Stimulated activated CD8-positive, alpha-beta memory T cell treated with anti-CD3 and anti-CD28 coated beads, Interleukin-4, amount 100 ng/mL, for 48 hours (primary cell): Measurements from ENCODE around the gene ZNF805.
"Not testable (repeated sequence)": the region's sequence is repeated elsewhere in the genome, so short reads cannot be mapped to it uniquely, and the experiment has no call there.

Source experiments
- DNase-seq: peaks from one replicate; pipeline ENCODE4 v3.0.0-alpha.2; 2020

The ZNF805 gene

DNA sequence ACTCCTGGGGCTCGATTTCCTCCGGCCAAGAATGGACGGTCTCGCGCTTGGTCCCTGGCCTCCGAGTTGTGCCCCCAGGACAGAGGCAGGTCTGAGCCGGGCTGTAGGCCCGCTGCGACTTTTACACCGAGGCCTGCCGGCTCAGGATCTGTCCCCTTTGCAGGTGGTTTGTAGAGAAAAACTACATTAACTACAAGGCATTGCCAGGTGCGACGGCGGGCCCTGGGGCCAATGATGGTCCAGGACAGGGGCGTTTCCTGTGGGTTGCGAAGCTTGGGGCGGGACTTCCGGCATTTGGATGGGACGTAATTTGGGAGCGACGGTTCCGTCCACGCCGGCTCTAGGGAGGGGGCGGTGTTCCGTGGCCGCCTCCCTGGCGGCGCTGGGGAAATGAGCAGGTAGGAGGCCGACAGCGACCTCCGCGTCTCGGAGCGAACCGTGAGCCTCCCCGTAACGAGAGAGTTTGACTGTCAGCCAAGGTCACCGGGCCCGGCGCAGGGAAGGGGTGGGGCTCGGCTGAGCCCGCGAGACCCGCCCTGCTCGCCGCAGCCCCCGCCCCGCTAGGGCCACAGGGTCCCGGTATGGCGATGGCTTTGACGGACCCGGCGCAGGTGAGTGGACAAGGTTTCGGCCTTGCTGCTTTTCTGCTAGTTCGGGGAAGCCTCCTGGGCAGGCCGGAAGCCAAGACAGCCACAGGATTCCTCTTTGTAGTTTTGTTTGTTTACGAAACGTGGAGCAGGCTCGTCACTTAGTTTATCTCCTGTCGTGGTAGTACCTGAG, at the start of gene ZNF805:
TSS of gene ZNF805 (plus strand) at position 322 of the 780 bp plus-strand sequence. CDS start at position 582, 260 bp downstream.
- DNase-seq: peak; percentile 97

- DNase-seq: peak; percentile 92
Measured at GRCh38 chr19:57191141-57192076, 49.0 kb upstream of the ZNF805 start, which contains the start of gene ZNF264. Gene ZNF264, plus strand, starts transcription at chr19:57191500. Its CDS starts 414 bp downstream, at chr19:57191914.

DNA sequence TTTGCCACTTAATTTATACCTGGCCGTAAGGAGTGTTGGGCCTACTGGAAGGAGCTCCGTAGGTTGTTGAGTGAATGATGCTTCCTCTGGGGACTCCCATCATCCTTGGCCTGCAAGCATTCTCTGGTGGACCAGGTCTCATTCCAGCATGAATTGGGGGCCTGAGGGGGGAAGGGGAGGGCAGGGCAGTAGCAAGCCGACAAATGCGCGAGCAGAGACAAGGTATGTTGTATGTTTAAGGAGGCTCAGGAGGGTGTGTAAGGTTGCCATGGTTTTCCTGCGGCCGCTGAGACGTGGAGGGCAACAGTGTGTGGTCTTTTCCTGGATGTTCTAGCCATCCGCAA, 48.4 kb upstream of the ZNF805 start:
- DNase-seq: no peak

DNA sequence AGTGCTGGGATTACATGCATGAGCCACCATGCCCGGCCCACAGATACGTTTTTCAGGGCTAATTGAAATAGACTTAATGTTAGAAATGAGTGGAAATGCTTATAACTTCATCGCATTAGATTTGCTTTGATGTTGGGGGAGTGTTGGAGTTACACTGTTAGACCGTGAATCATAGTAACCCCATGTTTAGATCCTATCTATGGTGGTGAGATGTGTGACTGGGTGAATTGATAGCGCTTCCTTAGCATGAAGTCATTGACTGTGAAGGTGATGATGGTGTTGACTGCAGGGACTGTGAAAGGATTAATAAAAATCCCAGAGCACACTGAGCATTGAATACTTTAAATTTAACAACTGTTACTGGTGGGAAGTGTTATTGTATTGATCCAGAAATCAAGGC, 47.4 kb upstream of the ZNF805 start:
- peak; percentile 29 for DNase-seq

GRCh38 chr19:57197874-57198273, 42.6 kb upstream of the ZNF805 start:
- DNase-seq: not testable (repeated sequence)

- DNase-seq: no peak
Measured at GRCh38 chr19:57202160-57202559, 38.3 kb upstream of the ZNF805 start.

DNA sequence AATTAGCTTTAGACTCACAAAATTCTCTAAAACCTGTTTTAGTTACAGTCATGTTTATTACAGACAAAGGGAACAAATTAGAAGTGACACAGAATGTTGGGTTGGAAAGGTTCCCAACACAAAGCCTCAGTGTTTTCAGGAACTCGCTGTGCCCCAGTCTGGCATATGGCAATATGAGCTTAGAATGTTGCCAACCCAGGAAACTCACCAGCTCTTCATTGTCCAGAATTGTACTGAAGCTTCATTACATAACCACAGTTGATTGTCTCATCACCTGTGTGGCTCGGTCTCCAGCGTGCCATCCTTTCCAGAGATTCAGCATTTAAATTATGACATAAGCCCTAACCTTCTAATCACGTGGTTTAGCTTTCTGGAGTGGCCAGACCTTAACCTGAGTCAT, 30.1 kb upstream of the ZNF805 start:
- no peak for DNase-seq

DNA sequence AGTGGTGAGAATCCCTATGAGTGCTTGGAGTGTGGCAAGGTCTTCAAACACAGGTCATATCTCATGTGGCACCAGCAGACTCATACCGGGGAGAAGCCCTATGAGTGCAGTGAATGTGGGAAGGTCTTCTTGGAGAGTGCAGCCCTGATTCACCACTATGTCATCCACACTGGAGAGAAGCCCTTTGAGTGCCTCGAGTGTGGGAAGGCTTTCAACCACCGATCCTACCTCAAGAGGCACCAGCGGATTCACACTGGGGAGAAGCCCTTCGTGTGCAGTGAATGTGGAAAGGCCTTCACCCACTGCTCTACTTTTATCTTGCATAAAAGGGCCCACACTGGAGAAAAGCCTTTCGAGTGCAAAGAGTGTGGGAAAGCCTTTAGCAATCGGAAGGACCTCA, 28.3 kb upstream of the ZNF805 start:
- DNase-seq: no peak

GRCh38 chr19:57227502-57227901, 12.9 kb upstream of the ZNF805 start:
- DNase-seq: no peak

GRCh38 chr19:57231686-57232085, 8.7 kb upstream of the ZNF805 start:
- DNase-seq: no peak

DNA sequence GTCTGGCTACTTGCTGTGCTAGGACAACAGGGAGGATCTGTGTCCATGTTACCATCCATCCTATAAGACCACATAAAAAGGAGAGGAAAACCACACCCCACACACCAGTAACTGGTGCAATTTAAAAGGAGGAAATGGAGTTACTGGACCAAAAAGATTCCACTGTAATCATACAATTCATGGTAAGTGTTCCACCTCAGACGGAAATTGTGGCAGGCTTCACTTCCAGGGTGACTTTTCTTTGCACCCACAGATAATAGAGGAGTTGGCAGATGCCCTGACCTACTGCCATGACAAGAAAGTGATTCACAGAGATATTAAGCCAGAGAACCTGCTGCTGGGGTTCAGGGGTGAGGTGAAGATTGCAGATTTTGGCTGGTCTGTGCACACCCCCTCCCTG, 7.2 kb upstream of the ZNF805 start:
- DNase-seq: no peak

DNA sequence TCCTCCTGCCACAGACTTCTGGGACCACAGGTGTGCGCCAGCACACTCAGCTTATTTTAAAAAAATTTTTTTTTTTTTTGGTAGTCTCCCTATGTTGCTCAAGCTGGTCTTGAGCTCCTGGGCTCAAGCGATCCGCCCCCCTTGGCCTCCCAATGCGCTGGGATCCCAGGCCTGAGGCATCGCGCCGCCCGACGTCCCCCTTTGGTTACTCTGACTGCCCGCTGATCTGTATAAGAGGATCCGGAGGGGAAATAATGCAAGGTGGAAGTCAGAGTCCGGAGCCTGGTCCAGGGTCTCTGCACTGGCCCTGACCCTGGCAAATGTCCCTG, 486 bp upstream of the ZNF805 start:
- DNase-seq: no peak

- no peak for DNase-seq
Measured at GRCh38 chr19:57241176-57241575, 744 bp downstream of the ZNF805 start.

GRCh38 chr19:57242821-57243220, 2.4 kb downstream of the ZNF805 start:
- no peak for DNase-seq

DNA sequence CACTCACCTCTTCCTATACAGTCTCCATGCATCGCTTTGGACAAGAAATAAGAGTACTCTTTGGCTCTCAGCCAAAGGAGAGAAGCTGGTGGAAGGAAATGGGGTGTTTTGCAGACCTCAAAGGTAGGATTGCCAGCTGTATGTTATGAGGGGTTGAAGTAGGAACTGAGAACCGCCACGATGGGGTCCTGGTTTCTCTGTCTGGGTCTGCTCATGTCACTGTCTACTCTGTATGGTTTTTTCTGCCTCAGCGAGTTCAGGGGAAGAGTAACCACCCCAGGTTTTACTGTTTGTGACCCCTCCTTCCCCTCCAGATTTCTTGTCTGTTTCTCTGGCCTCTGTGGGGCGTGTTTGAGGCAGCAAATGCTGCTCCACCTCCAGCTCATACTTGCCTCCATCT, 4.1 kb downstream of the ZNF805 start:
- DNase-seq: no peak

DNA sequence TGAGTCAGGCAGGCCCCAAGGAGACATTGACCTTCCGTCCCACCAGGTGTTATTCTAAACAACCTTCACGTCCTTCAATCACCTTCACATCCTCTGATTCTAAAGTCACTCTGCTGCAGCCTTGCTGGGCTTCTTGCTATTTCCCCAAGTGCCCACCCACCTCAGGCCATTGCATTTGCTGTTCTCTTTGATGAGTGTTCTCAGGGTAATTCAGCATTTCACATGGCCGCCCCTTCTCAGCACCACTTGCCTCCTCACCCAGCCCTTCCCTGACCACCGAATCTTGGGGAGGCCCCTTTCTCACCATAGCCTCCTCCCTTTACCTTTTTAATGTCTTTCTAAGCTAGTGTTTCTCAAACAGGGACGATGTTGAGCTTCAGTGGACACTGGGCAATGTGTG, 4.6 kb downstream of the ZNF805 start:
- no peak for DNase-seq

GRCh38 chr19:57245959-57246358, 5.5 kb downstream of the ZNF805 start:
- DNase-seq: no peak

DNA sequence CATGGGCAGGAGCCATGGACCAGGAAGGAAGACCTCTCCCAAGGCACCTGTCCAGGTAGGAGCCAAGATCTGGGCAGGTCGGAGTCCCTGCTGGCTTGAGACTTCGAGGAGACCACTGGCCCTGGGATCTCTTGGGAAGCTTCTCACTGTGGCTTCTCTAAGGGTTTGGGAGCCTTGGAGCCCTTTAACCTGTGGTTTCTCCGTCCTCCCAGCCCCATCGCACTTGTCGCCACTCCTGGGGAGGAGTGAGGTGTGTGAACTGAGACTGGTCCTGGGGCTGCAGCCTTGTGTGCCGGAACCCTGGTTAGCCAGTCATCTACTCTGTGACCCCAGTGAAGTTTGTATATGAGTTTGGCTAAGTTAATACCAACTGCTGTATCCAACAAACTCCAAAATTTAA, 8.2 kb downstream of the ZNF805 start:
- no peak for DNase-seq

- no peak for DNase-seq
Measured at GRCh38 chr19:57249329-57249728, 8.9 kb downstream of the ZNF805 start.

DNA sequence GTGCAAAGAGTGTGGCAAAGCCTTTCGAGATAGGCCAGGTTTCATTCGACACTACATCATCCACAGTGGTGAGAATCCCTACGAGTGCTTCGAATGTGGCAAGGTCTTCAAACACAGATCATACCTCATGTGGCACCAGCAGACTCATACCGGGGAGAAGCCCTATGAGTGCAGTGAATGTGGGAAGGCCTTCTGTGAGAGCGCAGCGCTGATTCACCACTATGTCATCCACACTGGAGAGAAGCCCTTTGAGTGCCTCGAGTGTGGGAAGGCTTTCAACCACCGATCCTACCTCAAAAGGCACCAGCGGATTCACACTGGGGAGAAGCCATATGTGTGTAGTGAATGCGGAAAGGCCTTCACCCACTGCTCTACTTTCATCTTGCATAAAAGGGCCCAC, 13.3 kb downstream of the ZNF805 start:
- peak; percentile 31 for DNase-seq

DNA sequence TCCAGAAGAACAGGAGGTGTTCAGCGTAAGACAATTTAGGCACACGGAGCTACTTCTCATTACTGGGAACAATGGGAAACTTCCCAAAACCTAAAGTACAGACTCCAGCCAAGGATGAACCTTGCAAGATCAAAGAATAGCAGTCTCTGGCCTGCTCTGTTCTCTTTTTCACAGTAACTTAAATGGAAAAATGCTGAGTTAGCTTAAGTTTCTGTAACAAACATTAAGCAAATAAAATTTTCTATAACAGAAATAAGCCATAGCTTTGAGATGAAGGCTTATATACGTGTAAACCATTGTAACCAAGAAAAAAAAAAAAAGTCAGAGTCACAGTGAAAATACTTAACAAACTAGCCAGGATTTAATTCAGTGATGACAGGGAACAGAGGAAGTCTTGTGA, 21.6 kb downstream of the ZNF805 start:
- no peak for DNase-seq

DNA sequence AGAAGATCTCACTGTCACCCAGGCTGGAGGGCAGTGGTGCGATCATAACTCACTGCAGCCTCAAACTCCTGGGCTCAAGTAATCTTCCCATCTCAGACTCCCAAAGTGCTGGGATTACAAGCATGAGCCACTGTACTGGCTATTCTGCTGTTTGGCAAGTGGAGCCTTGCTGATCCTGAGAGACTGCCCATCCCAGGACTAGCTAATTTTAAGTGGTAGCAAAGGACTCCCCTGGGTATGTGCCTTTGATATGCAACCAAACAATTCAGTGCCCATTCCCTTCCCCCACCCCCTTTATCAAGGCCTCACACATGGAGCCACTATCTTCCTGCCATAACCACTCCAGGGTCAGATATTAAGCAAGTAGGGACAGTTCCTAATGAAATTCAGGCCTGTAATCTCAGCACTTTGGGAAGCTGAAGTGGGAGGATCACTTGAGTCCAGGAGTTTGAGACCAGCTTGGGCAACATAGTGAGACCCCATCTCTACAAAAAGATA, 22.9 kb downstream of the ZNF805 start:
- DNase-seq: no peak

DNA sequence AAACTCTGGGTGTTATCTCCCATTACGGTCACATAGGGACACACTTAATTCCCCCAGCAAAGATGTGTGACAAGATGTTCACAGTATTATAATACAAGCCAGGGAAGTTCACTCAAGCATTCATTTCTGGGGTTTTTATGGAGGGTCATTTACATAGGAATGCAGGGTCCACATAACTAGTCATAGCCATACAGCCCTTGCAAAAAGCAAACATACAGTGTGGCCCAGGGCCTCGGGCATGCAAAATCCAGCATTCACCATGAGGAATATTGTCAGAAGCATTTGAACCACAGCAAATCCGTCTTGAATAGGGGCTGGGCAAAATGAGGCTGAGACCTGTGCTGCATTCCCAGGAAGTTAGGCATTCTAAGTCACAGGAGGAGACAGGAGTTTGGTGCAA, 26.9 kb downstream of the ZNF805 start:
- DNase-seq: no peak
